WERI-Rb-1 (cell line): Measurements from ENCODE around the gene NRXN2.

Source experiments
- DNase-seq: peaks from one replicate; pipeline ENCODE4 v3.0.0-alpha.2; 2020
- H3K27ac ChIP-seq: fragments of 250-450 bp; sonication (Bioruptor Pico); 2 replicates; pipeline ENCODE4 v1.5.1; 2020; ENCODE audit warnings: mild to moderate bottlenecking, moderate library complexity
- H3K27me3 ChIP-seq: fragments of 250-450 bp; sonication (Bioruptor Pico); 2 replicates; pipeline ENCODE4 v1.5.1; 2021; ENCODE audit warnings: mild to moderate bottlenecking, low read depth, moderate library complexity; ENCODE audit not compliant: insufficient read depth, severe bottlenecking
- H3K36me3 ChIP-seq: fragments of 250-450 bp; sonication (Bioruptor Pico); 2 replicates; pipeline ENCODE4 v1.5.1; 2020; ENCODE audit warnings: mild to moderate bottlenecking, moderate library complexity
- H3K4me3 ChIP-seq: 2 replicates; pipeline ENCODE4 v1.5.1; 2011; ENCODE audit warnings: low read depth, mild to moderate bottlenecking, control low read depth, low read length
- H3K9me3 ChIP-seq: fragments of 250-450 bp; sonication (Bioruptor Pico); 2 replicates; pipeline ENCODE4 v1.5.1; 2021; ENCODE audit warnings: mild to moderate bottlenecking, moderate library complexity; ENCODE audit not compliant: severe bottlenecking
- CTCF ChIP-seq: IDR thresholded peaks from 2 replicates; pipeline ENCODE4 v1.5.1; 2011; ENCODE audit warnings: low read depth, mild to moderate bottlenecking, control low read depth, inconsistent platforms, low read length

The NRXN2 gene

GRCh38 chr11:64718084-64718779 lies 4.8 kb downstream of the NRXN2 start:
- H3K36me3 ChIP-seq, result no peaks in the 10 kb centered on the region
- DNase-seq, result no peak
- no peak overlapping the region for H3K27ac ChIP-seq
- no peak for TF ChIP-seq CTCF
- no peaks in the 10 kb centered on the region for H3K9me3 ChIP-seq
- H3K4me3 ChIP-seq, result no peak overlapping the region
- H3K27me3 ChIP-seq, result peaks cover 22% of the 10 kb centered on the region

DNA sequence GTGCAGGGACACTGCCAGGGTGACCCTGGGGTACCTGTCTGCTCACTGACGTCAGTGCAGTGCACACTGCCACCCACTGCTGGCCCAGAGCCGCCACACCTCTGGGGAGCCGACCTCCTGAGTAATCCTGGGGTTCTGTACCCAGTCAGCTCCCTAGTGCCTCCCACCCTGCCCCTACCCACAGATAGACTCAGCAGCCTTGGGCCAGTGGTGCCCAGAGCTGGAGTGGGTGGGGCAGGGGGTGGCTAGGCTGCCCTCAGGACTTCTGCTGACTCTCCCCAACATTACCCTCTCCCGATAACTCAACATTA lies 5.8 kb downstream of the NRXN2 start:
- H3K4me3 ChIP-seq, result no peak overlapping the region
- no peak overlapping the region for H3K27ac ChIP-seq
- peak; percentile 24; the same call in 1 of the 2 replicates for TF ChIP-seq CTCF
- H3K9me3 ChIP-seq, result no peaks in the 10 kb centered on the region
- no peak for DNase-seq
- H3K36me3 ChIP-seq, result no peaks in the 10 kb centered on the region
- H3K27me3 ChIP-seq, result peaks cover 28% of the 10 kb centered on the region

- H3K9me3 ChIP-seq, result no peaks in the 10 kb centered on the region
- H3K36me3 ChIP-seq, result no peaks in the 10 kb centered on the region
- no peak overlapping the region for H3K4me3 ChIP-seq
- TF ChIP-seq CTCF, result no peak
- no peak overlapping the region for H3K27ac ChIP-seq
- peaks cover 22% of the 10 kb centered on the region for H3K27me3 ChIP-seq
- DNase-seq, result no peak
Observed at GRCh38 chr11:64716473-64717267, 6.3 kb downstream of the NRXN2 start.

DNA sequence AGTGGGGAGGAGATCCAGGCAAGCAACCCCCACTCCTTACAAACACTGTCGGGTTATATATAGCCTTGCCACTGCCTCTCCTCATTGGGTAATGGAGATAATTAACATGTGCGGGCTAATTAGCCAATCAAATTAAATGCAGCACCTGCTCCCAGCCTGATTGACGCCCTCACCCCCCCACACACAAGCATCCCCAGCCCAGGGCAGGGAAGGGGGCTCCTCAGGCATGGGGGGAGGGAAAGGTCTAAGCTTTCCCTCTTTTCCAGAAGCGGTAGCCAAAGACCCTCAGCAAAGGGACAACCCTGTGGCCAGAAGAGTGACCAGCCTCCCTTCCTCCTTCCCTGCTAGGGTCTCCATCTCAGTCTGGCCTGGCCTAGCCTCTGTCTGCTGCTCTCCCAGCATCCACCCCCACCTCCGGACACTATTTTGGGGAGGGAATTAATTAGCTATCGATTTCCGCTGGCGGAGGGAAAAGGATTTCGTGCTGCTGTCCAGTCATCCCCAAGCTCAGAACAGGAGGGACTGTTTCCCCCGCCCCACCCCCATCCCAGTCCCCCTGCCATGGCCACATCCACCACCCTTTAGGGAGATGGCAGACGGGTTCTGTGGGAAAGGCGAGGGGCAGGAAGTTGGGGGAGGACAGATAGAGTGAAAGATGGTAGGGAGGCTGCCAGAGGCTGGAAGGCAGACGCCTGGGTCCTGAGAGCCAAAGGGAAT lies 7.1 kb downstream of the NRXN2 start:
- Histone ChIP-seq H3K27ac (no peak overlapping the region), H3K27me3 (peaks cover 18% of the 10 kb centered on the region), H3K36me3 (no peaks in the 10 kb centered on the region), H3K9me3 (no peaks in the 10 kb centered on the region), H3K4me3 (no peak overlapping the region)
- no peak for TF ChIP-seq CTCF
- no peak for DNase-seq

DNA sequence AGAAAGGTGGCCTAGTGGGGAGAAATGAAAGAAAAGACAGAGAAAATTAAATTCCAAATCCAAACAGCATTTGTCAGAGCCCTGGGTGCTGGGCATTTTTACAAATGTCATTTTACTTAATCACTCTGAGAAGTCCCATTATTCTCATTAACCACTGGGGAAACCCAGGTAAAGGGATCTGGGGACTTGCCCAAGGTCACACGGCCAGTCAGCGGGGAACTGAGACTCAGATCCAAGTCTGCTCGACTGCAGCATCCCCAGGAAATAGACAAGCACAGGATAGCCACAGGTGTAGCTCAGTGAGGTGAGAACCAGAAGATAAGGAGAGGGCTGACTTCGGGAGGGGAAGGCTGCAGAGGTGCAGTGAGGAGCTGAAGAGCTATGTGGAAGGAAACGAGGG lies 7.9 kb downstream of the NRXN2 start:
- Histone ChIP-seq H3K4me3 (no peak overlapping the region), H3K36me3 (no peaks in the 10 kb centered on the region), H3K9me3 (no peaks in the 10 kb centered on the region), H3K27ac (no peak overlapping the region), H3K27me3 (peaks cover 18% of the 10 kb centered on the region)
- DNase-seq, result no peak
- no peak for TF ChIP-seq CTCF
